SK-N-SH (cell line): ENCODE data around the gene RPL10.

Experiments
- CHD2 ChIP-seq: fragments of 150-350 bp; IDR thresholded peaks from 2 replicates; pipeline ENCODE4 v1.6.1; 2018; ENCODE audit warnings: low read length; ENCODE audit not compliant: partially characterized antibody
- MXI1 ChIP-seq: IDR thresholded peaks from 2 replicates; pipeline ENCODE4 v1.6.1; 2012; ENCODE audit warnings: mild to moderate bottlenecking, low read depth, low read length, improper control_type of control experiment
- POLR2AphosphoS5 ChIP-seq: IDR thresholded peaks from 2 replicates; pipeline ENCODE4 v1.6.1; 2012; ENCODE audit warnings: low read depth, low read length
- TCF12 ChIP-seq: IDR thresholded peaks from 2 replicates; pipeline ENCODE4 v1.4.0; 2012
- TF ChIP-seq, protein P1 (sequence below): fragments of 200-600 bp; sonication (generic); IDR thresholded peaks from 2 replicates; pipeline ENCODE4 v1.6.1; 2017; ENCODE audit warnings: antibody characterized with exemption, mild to moderate bottlenecking, moderate library complexity
- TF ChIP-seq, protein P2 (sequence below): IDR thresholded peaks from 2 replicates; pipeline ENCODE4; 2012

DNA sequence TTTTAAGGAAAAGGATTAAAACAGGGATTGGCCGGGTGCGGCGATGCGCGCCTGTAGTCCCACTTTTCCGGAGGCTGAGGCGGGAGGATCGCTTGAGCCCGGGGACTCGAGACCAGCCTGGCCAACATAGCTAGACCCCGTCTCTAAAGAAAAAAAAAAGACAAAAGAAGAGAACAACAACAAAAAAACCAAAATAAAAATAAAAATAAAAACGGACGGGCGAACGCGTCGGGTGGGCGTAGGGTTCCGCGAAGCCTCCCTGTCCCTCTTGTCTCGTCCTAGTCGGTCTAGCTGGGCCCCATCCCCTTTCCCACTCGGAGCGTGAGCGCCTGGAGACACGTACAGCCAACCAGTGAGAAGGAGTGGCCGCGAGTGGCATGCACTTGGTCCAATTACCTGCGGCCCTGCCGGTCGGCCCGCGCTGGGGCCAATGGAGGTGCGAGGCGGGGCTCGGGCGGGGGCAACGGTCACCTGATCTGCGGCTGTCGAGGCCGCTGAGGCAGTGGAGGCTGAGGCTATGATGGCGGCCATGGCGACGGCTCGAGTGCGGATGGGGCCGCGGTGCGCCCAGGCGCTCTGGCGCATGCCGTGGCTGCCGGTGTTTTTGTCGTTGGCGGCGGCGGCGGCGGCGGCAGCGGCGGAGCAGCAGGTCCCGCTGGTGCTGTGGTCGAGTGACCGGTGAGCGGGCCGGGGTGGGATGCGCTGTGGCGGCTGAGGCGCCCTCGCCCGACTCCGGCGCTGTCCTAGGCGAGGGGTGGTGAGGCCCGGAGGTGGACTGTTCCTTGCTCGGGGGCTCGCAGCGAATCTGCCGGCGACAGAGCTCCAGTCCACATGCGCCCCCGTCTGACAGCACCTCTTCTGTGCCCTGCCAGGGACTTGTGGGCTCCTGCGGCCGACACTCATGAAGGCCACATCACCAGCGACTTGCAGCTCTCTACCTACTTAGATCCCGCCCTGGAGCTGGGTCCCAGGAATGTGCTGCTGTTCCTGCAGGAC, 30.3 kb downstream of the RPL10 start, which contains the start of gene ATP6AP1:
- TF ChIP-seq, protein P1, sequence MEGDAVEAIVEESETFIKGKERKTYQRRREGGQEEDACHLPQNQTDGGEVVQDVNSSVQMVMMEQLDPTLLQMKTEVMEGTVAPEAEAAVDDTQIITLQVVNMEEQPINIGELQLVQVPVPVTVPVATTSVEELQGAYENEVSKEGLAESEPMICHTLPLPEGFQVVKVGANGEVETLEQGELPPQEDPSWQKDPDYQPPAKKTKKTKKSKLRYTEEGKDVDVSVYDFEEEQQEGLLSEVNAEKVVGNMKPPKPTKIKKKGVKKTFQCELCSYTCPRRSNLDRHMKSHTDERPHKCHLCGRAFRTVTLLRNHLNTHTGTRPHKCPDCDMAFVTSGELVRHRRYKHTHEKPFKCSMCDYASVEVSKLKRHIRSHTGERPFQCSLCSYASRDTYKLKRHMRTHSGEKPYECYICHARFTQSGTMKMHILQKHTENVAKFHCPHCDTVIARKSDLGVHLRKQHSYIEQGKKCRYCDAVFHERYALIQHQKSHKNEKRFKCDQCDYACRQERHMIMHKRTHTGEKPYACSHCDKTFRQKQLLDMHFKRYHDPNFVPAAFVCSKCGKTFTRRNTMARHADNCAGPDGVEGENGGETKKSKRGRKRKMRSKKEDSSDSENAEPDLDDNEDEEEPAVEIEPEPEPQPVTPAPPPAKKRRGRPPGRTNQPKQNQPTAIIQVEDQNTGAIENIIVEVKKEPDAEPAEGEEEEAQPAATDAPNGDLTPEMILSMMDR, result peak; percentile 9; the same call in 1 of the 2 replicates
- TF ChIP-seq POLR2AphosphoS5 (peak; percentile 49; the same call in 1 of the 2 replicates), MXI1 (peak; percentile 42; the same call in 1 of the 2 replicates), CHD2 (peak; percentile 62), TCF12 (no peak)
- TF ChIP-seq, protein P2, sequence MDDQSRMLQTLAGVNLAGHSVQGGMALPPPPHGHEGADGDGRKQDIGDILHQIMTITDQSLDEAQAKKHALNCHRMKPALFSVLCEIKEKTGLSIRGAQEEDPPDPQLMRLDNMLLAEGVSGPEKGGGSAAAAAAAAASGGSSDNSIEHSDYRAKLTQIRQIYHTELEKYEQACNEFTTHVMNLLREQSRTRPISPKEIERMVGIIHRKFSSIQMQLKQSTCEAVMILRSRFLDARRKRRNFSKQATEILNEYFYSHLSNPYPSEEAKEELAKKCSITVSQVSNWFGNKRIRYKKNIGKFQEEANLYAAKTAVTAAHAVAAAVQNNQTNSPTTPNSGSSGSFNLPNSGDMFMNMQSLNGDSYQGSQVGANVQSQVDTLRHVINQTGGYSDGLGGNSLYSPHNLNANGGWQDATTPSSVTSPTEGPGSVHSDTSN, result peak; percentile 100
